ENCODE data around the gene FBXL16. TPM values are rescaled to one million over a fixed set of nuclear protein-coding genes. Genes with fewer than 3 reads are reported as not detected.

FBXL16 gene
- polyA plus RNA-seq, 1 of the 3 experiments (the other 2 are of a cell fraction), result 19.8 TPM

GRCh38 chr16:704047-704446, 1.6 kb downstream of the FBXL16 start (continued):
- no peak for TF ChIP-seq GABPA (IDR thresholded peaks at IDR 0.05; ENCODE audit: low read depth)
- TF ChIP-seq SIN3A (IDR thresholded peaks at IDR 0.05; ENCODE audit: borderline replicate concordance, low read depth, low read length), result no peak

GRCh38 chr16:703406-703805, 2.2 kb downstream of the FBXL16 start:
- H3K9ac ChIP-seq, result no peak overlapping the region
- WGBS (ENCODE audit: low lambda C conversion rate), result 50% methylated on average over 1 of the region's 12 CpGs
- TF ChIP-seq ZBTB33 (IDR thresholded peaks at IDR 0.05; ENCODE audit: borderline replicate concordance, low read depth) (no peak), TCF12 (IDR thresholded peaks at IDR 0.05) (no peak), USF1 (IDR thresholded peaks at IDR 0.05; ENCODE audit: borderline replicate concordance, low read depth) (no peak), GABPA (IDR thresholded peaks at IDR 0.05; ENCODE audit: low read depth) (no peak), USF2 (IDR thresholded peaks at IDR 0.05; ENCODE audit: borderline replicate concordance, low read depth, low read length) (no peak), POLR2AphosphoS5 (IDR thresholded peaks at IDR 0.05; ENCODE audit: low read depth, low read length) (no peak), IRF3 (IDR thresholded peaks at IDR 0.05; ENCODE audit: low read depth, low read length) (no peak), NFIC (IDR thresholded peaks at IDR 0.05; ENCODE audit: borderline replicate concordance) (no peak), MXI1 (IDR thresholded peaks at IDR 0.05; ENCODE audit: low read depth, low read length) (no peak), CHD2 (IDR thresholded peaks at IDR 0.05; ENCODE audit: low read length, partially characterized antibody) (no peak), RAD21 (IDR thresholded peaks at IDR 0.05; ENCODE audit: low read length) (no peak), CTCF (IDR thresholded peaks at IDR 0.05) (no peak), FOXJ3 (CRISPR knock-in tag; IDR thresholded peaks at IDR 0.05) (no peak), RCOR1 (IDR thresholded peaks at IDR 0.05; ENCODE audit: low read length) (no peak), REST (IDR thresholded peaks at IDR 0.05; ENCODE audit: low read depth, low read length) (no peak), SIN3A (IDR thresholded peaks at IDR 0.05; ENCODE audit: borderline replicate concordance, low read depth, low read length) (no peak), NRF1 (IDR thresholded peaks at IDR 0.05; ENCODE audit: low read depth, low read length) (no peak), SMC3 (IDR thresholded peaks at IDR 0.05; ENCODE audit: low read depth, low read length) (no peak), MAX (IDR thresholded peaks at IDR 0.05; ENCODE audit: low read depth) (no peak), TAF1 (IDR thresholded peaks at IDR 0.05; ENCODE audit: borderline replicate concordance, low read depth, low read length) (no peak)
- DNase-seq, result no peak
- H3K9me3 ChIP-seq, result no peaks in the 10 kb centered on the region
- H3K4me3 ChIP-seq (ENCODE audit: low read depth in 2 of 2, low read length in 1 of 2), result no peak overlapping the region
- H3K27me3 ChIP-seq (ENCODE audit: insufficient read depth), result no peaks in the 10 kb centered on the region
- H3K79me2 ChIP-seq (ENCODE audit: insufficient read depth), result peaks cover 60% of the 10 kb centered on the region
- no peaks in the 10 kb centered on the region for H3K9me2 ChIP-seq
- H3K36me3 ChIP-seq (replicated peaks in 1 of 2; ENCODE audit: control insufficient read depth in 1 of 2, insufficient read depth in 2 of 2, low read length in 1 of 2), result no peaks in the 10 kb centered on the region
- ChIA-PET CTCF (interaction anchor here (0.7 to 22.4 kb wide), 10 partner anchors 10 to 79 kb away, joined by 3 to 358 read pairs (median 4); partner anchors contain the start of genes ANTKMT, CCDC78, CIAO3 and HAGHL), POLR2A (interaction anchor here (2.0 kb wide), 1 partner anchor 13 kb away, joined by 7 read pairs; the partner anchor contains the start of gene WDR24)
- H3F3A ChIP-seq (replicated peaks; ENCODE audit: insufficient read depth), result peaks cover 5% of the 10 kb centered on the region
- H3K4me2 ChIP-seq, result no peak overlapping the region
- H3K4me1 ChIP-seq (ENCODE audit: control insufficient read depth in 1 of 2, insufficient read depth in 2 of 2, low read depth in 1 of 2, low read length in 1 of 2), result peaks cover 4 to 19% of the 10 kb centered on the region in 2 experiments; a peak in 1 of 4 replicates
- H2AFZ ChIP-seq (ENCODE audit: low read depth), result no peak overlapping the region
- no peak overlapping the region for H3K27ac ChIP-seq (ENCODE audit: low read depth in 2 of 2, low read length in 1 of 2)
- H4K20me1 ChIP-seq (ENCODE audit: insufficient read depth), result peaks cover 59% of the 10 kb centered on the region
